ENCODE measurements around the gene UBE3B.

DNA sequence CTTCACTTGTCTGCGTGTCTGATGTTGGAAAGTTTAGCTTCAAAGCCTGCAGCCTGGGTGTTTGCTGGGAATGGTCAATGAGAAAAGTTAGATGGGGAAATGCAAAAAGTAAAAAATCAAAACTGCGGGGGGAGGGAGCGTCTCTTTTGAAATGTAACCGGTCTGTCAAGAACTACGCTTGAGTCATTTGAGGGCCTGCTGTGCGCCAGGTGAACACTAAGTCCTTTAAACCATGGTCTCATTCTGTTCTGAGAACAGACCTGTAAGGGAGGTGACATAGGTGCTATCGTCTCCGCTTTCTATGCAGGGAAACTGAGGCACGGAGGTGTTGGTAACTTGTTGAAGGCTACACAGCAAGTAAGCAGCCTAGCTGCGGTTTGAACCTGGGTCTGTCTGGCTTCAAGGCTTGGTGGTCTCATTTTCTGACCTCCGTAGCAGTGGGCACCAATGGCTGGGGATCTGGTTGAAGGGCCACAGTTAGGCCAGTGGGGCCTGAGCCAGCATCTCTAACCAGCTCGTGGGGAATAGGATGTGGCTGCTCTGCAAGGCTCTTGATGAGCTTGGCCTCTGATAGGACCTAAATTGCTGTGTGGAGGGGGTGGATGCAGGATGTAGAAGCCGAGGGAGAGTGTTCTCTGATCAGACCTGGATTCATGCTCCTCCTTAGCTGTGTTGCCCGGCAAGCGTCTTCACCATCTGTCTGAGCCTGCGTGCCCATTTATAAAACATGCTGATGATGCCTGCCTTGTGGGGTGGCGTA lies 41.8 kb upstream of the UBE3B start:
- TF ChIP-seq, protein P1, sequence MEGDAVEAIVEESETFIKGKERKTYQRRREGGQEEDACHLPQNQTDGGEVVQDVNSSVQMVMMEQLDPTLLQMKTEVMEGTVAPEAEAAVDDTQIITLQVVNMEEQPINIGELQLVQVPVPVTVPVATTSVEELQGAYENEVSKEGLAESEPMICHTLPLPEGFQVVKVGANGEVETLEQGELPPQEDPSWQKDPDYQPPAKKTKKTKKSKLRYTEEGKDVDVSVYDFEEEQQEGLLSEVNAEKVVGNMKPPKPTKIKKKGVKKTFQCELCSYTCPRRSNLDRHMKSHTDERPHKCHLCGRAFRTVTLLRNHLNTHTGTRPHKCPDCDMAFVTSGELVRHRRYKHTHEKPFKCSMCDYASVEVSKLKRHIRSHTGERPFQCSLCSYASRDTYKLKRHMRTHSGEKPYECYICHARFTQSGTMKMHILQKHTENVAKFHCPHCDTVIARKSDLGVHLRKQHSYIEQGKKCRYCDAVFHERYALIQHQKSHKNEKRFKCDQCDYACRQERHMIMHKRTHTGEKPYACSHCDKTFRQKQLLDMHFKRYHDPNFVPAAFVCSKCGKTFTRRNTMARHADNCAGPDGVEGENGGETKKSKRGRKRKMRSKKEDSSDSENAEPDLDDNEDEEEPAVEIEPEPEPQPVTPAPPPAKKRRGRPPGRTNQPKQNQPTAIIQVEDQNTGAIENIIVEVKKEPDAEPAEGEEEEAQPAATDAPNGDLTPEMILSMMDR (IDR thresholded peaks at IDR 0.05), result no peak
- TF ChIP-seq POLR2A (IDR thresholded peaks at IDR 0.05) (no peak), EP300 (IDR thresholded peaks at IDR 0.05) (no peak)
